AML-193 (cell line): ENCODE measurements around the gene CCDC82.
"Not testable (repeated sequence)": the region's sequence is repeated elsewhere in the genome, so short reads cannot be mapped to it uniquely, and the experiment has no call there.

Source experiments
- DNase-seq, 2 experiments: peaks; one replicate each; lab custom pipeline; 2025; lab: John Stamatoyannopoulos, UW

The CCDC82 gene

DNA sequence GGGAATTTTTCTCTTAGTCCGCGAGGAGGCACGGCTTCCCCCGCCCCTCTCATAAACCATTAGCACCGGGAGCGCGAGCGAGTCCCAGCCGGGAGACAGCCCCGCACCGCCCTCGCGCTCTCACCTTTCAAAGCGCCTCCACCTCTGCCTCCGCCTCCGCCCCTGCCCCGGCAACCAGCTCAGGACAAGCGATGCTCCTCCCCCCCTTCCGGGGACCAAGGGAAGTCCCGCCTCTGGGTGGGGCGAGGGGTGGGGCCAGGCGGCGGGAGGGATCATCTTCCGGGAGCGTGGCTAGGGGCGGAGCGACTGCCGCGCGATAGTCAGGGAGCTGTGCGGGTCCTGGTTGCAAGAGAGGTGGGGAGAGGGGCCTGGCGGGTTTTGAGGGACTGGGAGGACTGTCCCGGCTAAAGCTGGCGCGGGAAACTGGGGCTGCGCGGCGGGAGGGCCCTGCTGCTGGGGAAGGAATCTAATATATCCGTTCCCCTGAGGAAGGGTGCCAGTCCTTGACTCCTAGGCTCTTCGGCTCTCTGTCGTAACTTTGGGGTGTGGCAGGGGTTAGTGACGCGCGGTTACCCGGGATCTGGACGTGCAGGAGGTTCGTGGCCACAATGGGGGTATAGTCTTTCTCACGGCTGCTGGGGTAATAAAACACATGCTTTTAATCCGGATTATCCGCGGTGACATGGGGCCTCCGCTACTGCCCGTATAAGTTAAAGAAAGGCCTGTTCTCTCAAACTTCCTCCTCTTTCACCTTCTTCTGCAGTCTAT lies at the start of gene CCDC82, which contains the start of gene JRKL:
CCDC82 (minus strand) TSS at position 193 of the 768 bp plus-strand sequence. CDS start 5,165 bp downstream, outside the sequence.
JRKL (plus strand) TSS at position 294 of the 768 bp plus-strand sequence. CDS start 637 bp downstream, outside the sequence.
- DNase-seq = peak; percentile 79 to 80

DNA sequence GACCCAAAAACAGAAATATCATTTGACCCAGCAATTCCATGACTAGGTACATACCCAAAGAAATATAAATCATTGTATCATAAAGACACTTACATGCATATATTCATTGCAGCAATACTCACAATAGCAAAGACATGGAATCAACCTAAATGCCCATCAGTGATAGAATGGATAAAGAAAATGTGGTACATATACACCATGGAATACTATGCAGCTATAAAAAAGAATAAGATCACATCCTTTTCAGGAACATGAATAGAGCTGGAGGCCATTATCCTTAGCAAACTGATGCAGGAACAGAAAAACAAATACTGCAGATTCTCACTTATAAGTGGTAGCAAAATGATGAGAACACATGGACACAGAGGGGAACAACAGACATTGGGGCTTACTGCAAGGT lies 42.9 kb upstream of the CCDC82 start:
- not testable (repeated sequence) for DNase-seq

DNA sequence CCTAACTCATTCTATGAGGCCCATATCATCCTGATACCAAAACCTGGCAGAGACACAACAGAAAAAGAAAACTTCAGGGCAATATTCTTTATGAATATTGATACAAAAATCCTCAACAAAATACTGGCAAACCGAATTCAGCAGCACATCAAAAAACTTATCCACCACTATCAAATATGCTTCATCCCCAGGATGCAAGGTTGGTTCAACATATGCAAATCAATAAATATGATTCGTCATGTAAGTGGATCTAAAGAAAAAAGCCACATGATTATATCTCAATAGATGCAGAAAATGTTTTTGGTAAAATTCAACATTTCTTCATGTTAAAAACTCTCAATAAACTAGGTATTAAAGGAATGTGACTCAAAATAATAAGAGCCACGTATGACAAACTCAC lies 41.0 kb upstream of the CCDC82 start:
- no peak for DNase-seq

DNA sequence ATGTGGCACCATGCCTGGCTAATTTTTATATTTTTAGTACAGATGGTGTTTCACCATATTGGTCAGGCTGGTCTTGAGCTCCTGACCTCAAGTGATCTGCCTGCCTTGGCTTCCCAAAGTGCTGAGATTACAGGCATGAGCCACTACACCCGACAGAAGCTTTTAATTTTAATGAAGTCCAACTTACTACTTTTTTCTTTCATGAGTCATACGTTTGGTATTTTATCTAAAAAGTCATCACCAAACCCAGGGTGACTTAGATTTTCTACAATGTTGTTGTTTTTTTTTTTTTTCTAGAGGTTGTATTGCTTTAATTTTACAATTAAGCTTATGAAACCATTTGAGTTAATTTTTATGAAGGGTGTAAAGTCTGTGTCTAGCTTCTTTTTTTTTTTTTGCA lies 35.0 kb upstream of the CCDC82 start:
- DNase-seq = no peak

DNA sequence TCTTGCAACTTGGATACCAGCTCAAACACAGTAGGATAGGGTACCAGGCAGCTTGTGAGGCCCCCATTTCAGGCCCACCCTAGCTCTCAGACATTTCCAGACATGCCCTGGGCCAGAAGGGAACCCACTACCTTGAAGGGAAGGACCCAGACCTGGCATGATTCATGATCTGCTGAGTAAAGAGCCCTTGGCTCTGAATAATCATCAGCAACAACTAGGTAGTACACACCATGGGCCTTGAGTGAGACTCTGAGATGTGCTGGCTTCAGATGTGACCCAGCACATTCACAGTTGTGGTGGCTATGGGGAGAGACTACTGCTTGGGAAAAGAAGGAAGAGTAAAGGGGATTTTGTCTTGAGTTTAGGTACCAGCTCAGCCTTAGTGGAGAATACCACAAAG lies 23.7 kb upstream of the CCDC82 start:
- no peak for DNase-seq

DNA sequence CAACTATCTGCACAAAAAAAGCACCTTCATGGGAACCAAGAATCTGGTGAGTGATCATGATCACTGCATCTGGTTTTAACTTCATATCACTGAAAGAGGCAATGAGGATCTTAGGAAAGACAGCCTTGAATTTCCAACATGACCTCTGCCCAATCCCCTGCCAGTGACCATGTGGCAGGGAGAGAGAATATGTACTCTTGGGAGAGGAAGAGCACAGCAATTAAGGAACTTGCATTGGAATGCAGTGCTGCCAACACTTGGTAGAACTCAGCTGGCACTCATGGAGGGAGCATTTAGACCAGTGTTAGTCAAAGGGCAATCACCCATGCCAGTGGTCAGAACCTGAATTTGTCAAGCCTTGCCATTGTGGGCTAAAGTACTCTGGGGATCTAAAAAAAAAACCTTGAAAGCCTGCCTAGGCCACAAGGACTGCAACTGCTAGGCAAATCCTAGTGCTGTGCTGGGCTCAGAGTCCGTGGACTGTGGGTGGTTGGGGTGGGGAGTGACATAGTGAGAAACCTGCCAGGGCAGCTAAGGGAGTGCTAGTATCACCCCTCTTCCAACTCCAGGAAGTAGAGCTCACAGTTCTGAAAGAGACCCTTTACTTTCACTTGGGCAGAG lies 23.2 kb upstream of the CCDC82 start:
- DNase-seq = no peak

DNA sequence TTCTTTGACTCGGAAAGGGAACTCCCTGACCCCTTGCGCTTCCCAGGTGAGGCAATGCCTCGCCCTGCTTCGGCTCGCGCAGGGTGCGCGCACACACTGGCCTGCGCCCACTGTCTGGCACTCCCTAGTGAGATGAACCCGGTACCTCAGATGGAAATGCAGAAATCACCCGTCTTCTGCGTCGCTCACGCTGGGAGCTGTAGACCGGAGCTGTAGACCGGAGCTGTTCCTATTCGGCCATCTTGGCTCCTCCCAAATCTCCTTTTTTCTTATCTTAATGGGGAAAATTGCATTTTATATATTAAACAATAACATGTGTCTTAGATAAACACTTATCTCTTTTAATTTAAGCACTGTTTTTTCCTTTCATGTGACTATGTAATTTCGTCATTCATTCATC lies 21.7 kb upstream of the CCDC82 start:
- not testable (repeated sequence) for DNase-seq

DNA sequence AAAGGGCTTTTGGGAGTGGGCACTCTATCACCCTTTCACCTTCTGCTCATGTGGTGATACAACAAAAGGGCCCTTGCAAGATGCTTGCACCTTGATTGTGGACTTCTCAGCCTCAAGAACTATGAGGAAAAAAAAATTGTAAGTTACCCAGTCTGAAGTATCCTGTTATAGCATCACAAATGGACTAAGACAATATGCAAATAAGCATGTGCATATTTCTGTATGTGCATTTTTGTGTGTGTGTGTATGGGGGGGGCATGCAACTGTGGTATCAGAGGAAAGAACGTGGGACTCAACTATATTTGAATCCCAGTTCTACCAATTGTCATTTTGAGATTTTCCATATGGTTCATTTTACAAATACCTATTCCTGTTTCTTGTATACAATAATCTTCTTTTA lies 11.0 kb upstream of the CCDC82 start:
- no peak for DNase-seq

DNA sequence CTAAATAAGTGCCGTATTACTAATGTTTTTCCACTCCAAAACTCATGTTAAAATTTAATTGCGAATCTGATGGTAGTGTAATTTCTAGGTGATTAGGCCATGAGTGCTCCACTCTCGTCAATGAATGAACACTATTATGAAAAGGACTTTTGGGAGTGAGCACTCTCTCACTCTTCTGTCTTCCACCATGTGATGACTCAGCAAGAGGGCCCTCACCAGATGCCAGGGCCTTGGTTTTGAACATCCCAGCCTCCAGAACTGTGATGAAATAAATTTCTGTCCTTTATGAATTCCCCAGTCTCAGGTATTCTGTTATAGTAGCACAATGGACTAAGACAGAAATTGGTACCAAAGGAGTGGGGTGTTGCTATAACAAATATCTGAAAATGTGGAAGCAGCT lies 8.2 kb upstream of the CCDC82 start:
- no peak for DNase-seq

DNA sequence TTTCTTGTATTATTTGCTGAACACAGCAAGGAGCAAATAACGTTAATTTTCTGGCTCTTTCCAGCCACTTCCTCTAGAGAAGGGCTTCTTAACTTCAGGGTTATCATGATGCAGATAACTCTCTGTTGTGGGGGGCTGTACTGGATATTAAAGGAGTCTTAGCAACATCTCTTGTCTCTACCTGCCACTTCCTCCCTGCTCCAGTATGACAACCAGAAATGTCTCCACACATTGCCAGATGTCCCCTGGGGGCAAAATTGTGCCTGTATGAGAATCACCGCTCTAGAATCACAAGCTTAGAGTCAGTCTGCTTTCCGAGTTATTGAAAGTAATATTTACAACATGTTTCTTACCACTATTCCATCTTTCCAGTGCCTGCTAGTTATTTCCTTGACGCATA lies 6.9 kb upstream of the CCDC82 start:
- no peak for DNase-seq

DNA sequence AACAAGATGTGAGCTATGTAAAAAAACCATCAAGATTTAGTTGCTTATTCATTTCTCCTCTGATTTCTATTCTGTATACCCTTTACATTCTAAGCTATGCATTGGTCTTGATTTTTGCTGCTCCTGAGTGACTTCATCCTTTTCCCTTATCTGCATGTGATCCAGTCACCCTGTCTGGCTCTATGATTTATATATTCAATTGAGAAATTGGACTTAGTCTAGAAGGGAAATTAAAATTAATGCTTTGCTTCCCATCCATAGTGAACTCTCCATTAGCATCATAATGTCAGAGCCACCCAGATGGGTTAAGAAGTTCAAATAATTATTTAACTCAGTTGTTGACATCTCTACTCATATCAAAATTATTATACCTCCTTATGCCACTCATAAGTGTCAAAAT lies 5.1 kb upstream of the CCDC82 start:
- DNase-seq = no peak

DNA sequence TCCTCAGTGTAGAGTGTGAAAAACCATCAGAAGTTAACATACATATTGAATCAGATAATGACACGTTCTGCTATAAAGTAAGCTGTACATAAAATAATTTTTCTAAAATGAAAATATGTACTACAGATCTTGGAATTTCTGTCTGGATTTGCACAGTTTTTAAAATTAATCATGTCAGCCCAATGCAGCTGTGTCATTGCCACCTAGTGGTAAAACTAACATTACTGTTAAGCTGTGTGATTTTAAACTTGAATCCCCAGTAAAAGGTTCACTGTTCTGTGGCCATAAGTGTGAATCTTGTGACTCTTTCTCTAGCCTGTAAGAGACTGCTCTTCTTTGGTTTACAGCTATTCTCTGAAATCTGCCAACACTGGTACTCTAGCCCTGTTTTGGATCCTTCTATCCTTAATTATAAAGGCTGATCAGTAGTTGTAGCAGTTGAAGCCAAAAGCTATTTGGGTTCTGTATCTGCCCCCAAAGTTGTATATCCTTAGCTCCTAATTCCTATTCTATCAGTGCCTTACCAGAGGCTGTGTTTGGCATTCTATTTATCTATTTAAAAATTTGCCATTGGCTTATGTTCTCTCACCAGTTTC lies 4.1 kb upstream of the CCDC82 start:
- DNase-seq = peak; percentile 39 to 62

DNA sequence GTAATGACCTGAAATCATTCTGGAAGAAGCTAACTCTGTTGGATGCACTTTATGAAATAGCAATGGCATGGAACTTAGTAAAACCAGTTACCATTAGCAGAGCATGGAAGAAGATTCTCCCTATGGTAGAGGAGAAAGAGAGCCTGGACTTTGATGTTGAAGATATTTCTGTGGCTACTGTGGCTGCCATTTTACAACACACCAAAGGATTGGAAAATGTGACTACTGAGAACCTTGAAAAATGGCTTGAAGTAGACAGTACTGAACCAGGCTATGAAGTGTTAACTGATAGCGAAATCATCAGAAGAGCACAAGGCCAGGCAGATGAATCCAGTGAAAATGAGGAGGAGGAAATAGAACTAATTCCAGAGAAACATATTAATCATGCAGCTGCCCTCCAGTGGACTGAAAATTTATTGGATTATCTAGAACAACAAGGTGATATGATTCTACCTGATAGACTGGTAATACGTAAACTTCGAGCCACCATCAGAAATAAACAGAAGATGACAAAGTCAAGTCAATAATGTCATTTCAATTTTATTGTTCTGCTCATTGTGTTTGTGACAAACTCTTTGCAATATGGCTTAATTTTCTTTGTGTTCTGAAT lies 2.1 kb upstream of the CCDC82 start:
- no peak for DNase-seq

DNA sequence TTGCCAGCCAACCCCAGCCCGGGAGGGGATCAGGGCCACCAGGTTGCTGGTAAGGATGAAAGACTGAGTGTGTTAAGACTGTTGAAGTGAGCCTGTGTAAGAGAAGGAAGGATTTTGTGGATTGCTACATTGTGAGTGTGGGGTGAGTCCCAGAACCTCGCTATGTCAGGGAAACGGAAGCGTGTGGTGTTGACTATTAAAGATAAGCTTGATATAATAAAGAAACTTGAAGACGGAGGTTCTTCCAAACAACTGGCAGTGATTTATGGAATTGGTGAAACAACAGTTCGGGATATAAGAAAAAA lies 728 bp upstream of the CCDC82 start:
- peak; percentile 51 to 66 for DNase-seq

DNA sequence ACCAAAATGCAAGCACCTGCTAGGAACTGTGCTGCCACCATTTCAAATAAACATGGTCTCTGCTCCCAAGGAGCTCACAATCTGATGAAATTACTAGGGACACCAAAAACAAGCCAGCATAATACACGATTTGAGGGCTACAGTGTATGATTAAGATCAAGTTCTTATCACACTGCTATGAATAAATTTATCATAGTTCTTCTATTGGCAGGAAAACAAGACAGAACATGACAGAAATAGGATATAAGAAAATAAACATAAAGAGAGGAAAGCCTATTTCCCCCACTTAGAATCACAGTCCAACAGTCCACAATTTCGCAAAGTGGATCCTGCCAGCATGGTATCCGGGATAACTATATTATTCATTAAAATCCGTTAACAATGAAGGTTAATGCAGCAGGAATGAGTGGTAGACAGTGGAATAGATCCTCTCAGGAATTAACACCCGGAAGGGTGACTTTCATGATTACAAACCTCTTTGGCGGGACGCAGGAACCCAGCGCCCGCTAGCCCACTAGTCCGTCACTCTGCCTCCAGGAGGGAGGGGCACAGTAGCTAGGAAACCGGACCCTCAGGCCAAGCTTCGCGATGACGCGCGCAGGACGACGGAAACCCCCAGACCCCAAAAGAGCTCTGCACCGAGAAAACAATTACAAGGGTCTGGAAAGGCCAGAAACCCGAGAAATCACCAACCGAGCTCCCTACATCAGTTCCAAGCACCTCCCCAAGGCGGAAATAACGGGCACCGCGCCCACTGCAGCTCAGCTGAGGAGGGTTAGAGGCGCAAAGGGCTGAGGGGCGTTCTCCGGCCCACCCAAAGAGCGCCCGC lies 607 bp downstream of the CCDC82 start:
- peak in 1 of 2 experiments; percentile 17 for DNase-seq

DNA sequence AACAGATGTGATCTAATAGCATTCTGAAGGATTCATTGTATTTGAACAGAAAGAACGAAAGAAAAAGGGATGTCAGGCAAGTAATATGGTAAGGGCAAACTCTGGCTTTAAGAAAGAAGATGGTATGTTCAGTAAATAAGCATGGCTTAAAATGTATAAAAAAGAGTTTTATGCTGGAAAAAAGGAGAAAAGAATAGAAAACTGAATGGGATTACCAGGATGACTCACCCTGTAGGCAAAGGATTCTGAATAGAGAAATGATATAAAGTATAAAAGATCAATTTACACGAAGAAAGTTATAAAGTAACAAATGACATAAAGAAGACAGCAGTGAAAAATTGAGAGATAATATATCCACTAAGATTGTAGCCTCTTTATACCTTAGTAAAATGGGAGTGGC lies 4.5 kb downstream of the CCDC82 start:
- DNase-seq = no peak

DNA sequence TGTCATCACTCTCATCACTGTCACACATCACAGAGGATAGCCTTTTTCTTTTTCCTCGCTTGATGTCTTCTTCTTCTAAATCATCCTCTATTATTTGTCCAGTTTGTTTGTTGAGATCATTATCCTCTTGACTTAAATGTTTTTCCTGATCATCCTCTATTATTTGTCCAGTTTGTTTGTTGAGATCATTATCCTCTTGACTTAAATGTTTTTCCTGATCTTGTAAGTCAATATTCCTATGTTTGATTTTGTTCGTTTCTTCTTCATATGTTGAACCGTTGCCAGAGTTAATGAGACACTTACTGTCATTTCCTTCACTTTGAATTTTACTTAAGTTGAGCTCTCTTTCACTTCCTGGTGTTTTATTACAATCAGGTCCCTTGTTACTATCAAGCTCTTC lies 5.6 kb downstream of the CCDC82 start:
- no peak for DNase-seq

DNA sequence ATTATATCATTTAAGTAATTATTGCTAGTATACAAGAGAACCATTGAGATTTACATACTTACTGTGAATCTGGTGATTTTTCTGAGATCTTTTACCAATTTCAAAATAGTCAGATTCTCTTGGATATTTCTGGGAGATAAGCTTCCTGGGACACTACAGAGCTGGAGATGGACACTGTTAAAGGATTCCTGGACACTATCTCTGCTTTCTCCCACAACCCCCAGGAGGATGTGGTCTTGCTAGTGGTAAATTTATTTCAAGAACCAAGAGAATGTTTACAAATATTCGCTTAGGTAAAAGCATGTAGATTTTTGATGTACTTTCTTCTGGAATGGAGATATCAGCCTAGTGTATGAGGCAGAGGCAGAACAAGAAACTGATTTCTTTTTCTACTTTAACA lies 12.9 kb downstream of the CCDC82 start:
- no peak for DNase-seq

DNA sequence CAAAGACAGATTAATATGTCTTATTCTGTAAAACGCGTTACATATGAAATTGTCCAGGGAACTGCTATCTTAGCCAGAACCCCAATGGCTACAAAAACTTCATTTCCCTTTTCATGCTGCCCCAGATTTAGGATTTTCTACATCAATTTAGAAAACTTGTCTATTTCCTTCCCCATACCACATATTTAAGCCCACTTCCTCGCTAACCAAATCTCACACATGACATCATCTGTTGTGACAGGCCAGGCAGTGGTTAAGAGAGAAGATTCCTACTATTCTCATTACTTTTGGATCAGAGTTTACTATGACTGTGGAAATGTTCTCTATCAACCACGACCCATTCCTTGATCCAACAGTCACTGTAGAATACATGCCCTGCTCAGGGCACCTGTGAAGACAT lies 15.9 kb downstream of the CCDC82 start:
- DNase-seq = no peak

DNA sequence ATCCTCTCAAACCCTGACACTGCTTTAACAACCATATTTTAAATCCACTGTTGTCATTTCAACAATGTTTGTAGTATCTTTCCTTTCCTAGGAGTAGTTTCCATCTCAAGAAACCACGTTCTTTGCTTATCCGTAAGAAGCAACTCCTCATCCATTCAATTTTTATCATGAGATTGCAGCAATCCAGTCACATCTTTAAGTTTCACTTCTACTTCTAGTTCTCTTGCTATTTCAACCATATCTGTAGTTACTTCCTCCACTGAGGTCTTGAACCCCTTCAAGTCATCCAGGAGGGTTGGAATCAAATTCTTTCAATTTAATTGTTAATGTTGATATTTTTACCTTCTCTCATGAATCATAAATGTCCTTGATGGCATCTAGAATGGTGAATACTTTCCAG lies 22.4 kb downstream of the CCDC82 start:
- no peak for DNase-seq

DNA sequence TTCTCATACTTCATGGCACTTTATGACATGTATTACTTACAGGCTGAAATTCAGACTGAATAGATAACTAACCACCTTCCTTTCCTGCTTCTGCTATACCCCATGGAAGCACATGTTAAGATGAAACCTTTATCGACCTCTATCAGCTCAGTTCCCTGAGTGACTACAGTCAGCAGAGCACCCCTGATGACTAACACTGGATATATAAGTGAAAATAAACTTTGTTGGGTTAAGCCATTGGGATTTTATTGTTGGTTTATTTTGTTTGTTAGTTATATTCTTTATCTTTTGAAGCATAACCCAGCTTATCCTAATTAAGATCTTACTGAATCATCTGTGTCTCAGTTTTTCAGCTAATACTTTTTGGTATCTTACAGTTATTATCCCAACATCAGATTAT lies 23.7 kb downstream of the CCDC82 start:
- no peak for DNase-seq

DNA sequence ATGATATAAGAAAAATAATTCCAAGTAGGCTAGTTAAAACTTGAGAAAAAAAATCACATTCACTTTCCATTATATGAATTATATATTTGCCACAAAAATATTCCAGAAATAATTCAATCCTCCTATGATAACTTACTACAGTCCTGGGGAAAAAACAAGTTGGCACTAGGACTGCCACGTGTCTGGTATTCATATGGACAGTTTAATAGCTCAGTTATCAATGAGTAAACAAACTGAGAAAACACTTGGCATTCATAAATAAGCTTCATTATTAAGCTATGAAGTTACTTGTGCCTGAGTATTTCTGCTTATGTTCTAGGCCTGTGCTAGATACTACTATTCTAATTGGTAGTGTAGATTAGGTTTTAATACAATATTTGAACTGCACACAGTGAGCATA lies 24.2 kb downstream of the CCDC82 start:
- no peak for DNase-seq
